Breast epithelium (tissue), 4 donors: ENCODE results near the gene RAB24. TPM values are rescaled to one million over a fixed set of nuclear protein-coding genes. Genes with fewer than 3 reads are reported as not detected.

ENCODE experiments used
- DNase-seq, 2 donors: peaks; one replicate each; pipeline ENCODE4 v3.0.0-alpha.2; 2019; ENCODE audit warnings: low spot score in 2 of 2
- H3K27ac ChIP-seq, 2 donors: fragments of 200-600 bp; sonication (generic) in 1 of 2; one replicate each; pipeline ENCODE4 v1.5.1; 2016 to 2019; ENCODE audit warnings: mild to moderate bottlenecking in 1 of 2
- H3K27me3 ChIP-seq, 2 donors: fragments of 200-600 bp; sonication (generic) in 1 of 2; one replicate each; pipeline versions ENCODE4 v1.5.1 to v1.6.0; 2017 to 2019; ENCODE audit warnings: control low read depth in 1 of 2, mild to moderate bottlenecking in 1 of 2
- H3K36me3 ChIP-seq: fragments of 200-600 bp; one replicate; pipeline ENCODE4 v1.5.1; 2019
- H3K4me1 ChIP-seq, 2 donors: fragments of 200-600 bp; sonication (generic); one replicate each; pipeline ENCODE4 v1.5.1; 2016 to 2019; ENCODE audit warnings: control low read depth in 1 of 2
- H3K4me3 ChIP-seq, 3 donors: fragments of 200-600 bp; sonication (generic); 1 replicate in 2 of 3; 2 replicates in 1 of 3; pipeline ENCODE4 v1.5.1; 2016 to 2019; ENCODE audit warnings: mild to moderate bottlenecking in 3 of 3, moderate library complexity in 2 of 3
- H3K9me3 ChIP-seq, 2 donors: fragments of 200-600 bp; sonication (generic) in 1 of 2; one replicate each; pipeline ENCODE4 v1.5.1; 2016 to 2019; ENCODE audit warnings: control low read depth in 1 of 2
- POLR2A ChIP-seq: fragments of 450-650 bp; IDR thresholded peaks from one replicate; pipeline ENCODE4 v1.6.1; 2016; ENCODE audit warnings: antibody characterized with exemption, mild to moderate bottlenecking, moderate library complexity
- POLR2AphosphoS5 ChIP-seq, 3 donors: sonication (generic); formaldehyde crosslinking; IDR thresholded peaks; one replicate each; pipeline ENCODE4 v1.6.1; 2017; ENCODE audit warnings: antibody characterized with exemption in 3 of 3
- intact Hi-C: fragments of 100-400 bp; cut with DNase I; formaldehyde crosslinking; loops from one replicate; pipeline ENCODE4 v1.15.1; 2023; ENCODE audit warnings: low total_unique reads
- total RNA-seq, 3 donors: library from RNA; depleted of rRNA; stranded (reverse); fragments of >200 nt; gene quantifications; one replicate each; pipeline ENCODE4 v1.1.0, GENCODE V29; 2016
- TF ChIP-seq, protein P1 (sequence below), 3 donors: fragments of 450-650 bp; IDR thresholded peaks; one replicate each; pipeline ENCODE4 v1.5.1; 2016 to 2017; ENCODE audit warnings: antibody characterized with exemption in 3 of 3, mild to moderate bottlenecking in 3 of 3, moderate library complexity in 3 of 3

The RAB24 gene
- total RNA-seq: 10 to 100 TPM; 21.4 to 62.9 (median 36.0) TPM

- peak; percentile 84 to 91 for DNase-seq
- Histone ChIP-seq H3K9me3 (no peaks in the 10 kb centered on the region), H3K27ac (peak within 1 kb of the TSS; percentile 85 to 90), H3K27me3 (no peaks in the 10 kb centered on the region), H3K4me3 (peak within 1 kb of the TSS; percentile 89 to 94 (median 90)), H3K36me3 (no peaks in the 10 kb centered on the region), H3K4me1 (peaks cover 16 to 36% of the 10 kb centered on the region in 2 donors)
- TF ChIP-seq POLR2A (peak; percentile 62), POLR2AphosphoS5 (IDR thresholded peaks at IDR 0.05) (peak; percentile 70 to 92 (median 76))
- TF ChIP-seq, protein P1, sequence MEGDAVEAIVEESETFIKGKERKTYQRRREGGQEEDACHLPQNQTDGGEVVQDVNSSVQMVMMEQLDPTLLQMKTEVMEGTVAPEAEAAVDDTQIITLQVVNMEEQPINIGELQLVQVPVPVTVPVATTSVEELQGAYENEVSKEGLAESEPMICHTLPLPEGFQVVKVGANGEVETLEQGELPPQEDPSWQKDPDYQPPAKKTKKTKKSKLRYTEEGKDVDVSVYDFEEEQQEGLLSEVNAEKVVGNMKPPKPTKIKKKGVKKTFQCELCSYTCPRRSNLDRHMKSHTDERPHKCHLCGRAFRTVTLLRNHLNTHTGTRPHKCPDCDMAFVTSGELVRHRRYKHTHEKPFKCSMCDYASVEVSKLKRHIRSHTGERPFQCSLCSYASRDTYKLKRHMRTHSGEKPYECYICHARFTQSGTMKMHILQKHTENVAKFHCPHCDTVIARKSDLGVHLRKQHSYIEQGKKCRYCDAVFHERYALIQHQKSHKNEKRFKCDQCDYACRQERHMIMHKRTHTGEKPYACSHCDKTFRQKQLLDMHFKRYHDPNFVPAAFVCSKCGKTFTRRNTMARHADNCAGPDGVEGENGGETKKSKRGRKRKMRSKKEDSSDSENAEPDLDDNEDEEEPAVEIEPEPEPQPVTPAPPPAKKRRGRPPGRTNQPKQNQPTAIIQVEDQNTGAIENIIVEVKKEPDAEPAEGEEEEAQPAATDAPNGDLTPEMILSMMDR (IDR thresholded peaks at IDR 0.05): peak in 1 of 3 donors; percentile 23
- intact Hi-C loops: no loop called here
Observed at GRCh38 chr5:177303121-177303924, at the start of gene RAB24, which contains the start of gene PRELID1. Gene RAB24 (minus strand): TSS chr5:177303719. CDS start chr5:177303288, 431 bp downstream. Gene PRELID1 (plus strand): TSS chr5:177303799. CDS start chr5:177303986, 187 bp downstream.

DNA sequence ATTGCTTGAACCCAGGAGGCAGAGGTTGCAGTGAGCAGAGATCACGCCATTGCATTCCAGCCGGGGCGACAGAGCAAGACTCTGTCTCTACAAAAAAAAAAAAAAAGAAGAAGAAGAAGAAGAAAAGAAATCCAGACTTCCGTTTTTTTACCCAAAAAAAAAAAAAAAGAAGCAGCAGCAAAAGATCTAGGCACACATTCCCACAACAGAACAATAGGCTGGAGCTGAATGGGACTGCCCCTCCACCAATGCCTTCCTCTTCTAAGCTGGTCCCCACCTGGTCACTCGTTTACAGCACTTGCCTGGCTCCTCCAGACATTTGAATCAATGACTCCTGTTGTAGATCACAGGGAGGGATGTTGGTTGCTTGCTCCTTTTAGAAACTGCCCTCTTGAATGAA is 49.6 kb upstream of the RAB24 start:
- intact Hi-C loops: no loop called here
- no peaks in the 10 kb centered on the region for H3K27me3 ChIP-seq
- peaks cover 2% of the 10 kb centered on the region for H3K36me3 ChIP-seq
- H3K4me3 ChIP-seq: no peak overlapping the region
- peaks cover 9 to 22% of the 10 kb centered on the region in 2 donors for H3K4me1 ChIP-seq
- no peaks in the 10 kb centered on the region for H3K9me3 ChIP-seq
- DNase-seq: no peak
- TF ChIP-seq, protein P1 (IDR thresholded peaks at IDR 0.05): no peak
- no peak for TF ChIP-seq POLR2AphosphoS5 (IDR thresholded peaks at IDR 0.05)
- no peak overlapping the region for H3K27ac ChIP-seq

DNA sequence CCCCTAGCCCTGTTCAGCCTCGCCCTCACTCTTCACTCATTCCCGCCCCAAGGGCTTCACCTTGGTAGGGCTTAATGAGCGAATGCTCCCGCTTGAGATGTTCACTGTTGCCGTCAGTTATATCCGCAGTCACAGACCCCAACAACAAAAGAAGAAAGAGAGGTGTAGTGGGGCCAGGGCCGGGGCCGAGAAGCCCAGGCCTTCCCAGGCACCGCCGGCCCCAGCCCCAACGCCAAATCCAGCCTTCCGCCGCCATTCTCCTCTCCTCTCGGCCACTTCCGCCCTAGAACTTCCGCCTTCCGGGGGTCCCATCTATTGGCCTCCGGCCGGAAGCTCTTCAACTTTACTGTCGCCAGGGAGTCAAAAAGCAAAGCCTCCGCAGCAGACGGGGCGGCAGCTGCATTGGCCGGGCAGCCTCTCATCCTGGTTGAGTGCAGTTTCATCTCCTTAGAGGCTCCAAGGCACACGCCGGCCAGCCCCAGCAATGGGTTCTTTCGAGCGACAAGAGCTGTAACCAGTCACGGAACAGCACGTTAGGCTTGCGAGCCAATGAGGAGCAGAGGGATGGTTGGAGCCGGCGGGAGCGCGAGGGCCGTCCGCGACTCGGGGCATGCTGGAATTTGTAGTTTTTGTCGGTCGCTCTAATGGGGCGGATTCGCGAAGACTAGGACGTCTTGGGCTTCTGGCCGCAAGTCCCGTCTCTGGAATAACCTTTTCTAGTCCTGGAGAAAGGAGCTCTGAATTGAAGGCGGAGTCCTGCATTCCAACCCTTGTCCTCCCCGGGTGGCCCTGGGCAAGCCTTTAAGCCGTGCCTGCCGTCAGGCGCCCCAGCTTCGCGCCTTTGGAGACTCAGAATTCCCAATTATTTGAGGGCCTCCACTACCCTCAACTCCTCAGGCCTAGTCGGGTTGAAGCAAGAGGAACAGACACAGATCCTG is 48.1 kb upstream of the RAB24 start, which contains the start of gene LMAN2:
Gene LMAN2 (minus strand): TSS at position 277 of the 938 bp plus-strand sequence. CDS start 21 bp downstream, at position 256.
- Histone ChIP-seq H3K4me1 (peaks cover 4 to 19% of the 10 kb centered on the region in 2 donors), H3K9me3 (no peaks in the 10 kb centered on the region), H3K27ac (peak within 1 kb of the TSS; percentile 89 to 90), H3K4me3 (peak within 1 kb of the TSS; percentile 85 to 96 (median 86)), H3K36me3 (peaks cover 2% of the 10 kb centered on the region), H3K27me3 (no peaks in the 10 kb centered on the region)
- TF ChIP-seq, protein P1 (IDR thresholded peaks at IDR 0.05): no peak
- TF ChIP-seq POLR2A (no peak), POLR2AphosphoS5 (IDR thresholded peaks at IDR 0.05) (peak; percentile 71 to 90 (median 83))
- peak; percentile 90 to 91 for DNase-seq
- intact Hi-C loops: no loop called here

DNA sequence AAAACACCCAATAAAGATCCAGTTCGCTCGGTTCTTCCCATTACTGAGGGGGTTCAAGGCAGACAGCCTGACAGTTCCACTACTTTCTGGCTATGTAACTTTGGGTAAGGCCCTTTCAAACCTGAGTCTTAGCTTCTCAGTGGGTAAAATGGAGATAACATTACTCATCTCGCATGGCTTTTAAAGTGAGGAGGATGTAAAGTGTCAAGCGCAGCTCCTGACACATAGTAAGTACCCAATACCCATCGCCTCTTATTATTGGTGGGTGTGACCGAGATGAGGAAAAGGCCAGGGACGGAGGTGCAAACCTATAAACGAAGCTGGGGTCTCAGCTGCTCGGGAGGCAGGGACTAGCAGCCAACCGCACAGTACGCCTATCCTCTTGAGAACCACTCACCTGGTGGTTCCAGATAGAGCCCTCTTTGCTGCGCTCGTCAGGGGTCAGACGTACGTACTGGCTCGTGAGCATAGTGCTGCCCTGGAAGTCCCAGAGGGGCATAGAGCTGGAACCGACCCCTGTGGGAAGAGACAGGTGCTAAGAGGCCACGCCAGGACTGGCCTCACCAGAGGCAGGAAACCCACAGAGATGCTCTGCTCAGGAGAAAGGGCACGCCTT is 47.4 kb upstream of the RAB24 start:
- intact Hi-C loops: no loop called here
- peaks cover 4 to 19% of the 10 kb centered on the region in 2 donors for H3K4me1 ChIP-seq

More for the DNA sequence above, 47.4 kb upstream of the RAB24 start:
- TF ChIP-seq, protein P1 (IDR thresholded peaks at IDR 0.05): no peak
- no peak for TF ChIP-seq POLR2AphosphoS5 (IDR thresholded peaks at IDR 0.05)
- TF ChIP-seq POLR2A: no peak
- H3K4me3 ChIP-seq: peak overlapping the region; percentile 85 to 96 (median 86)
- DNase-seq: no peak
- H3K27me3 ChIP-seq: no peaks in the 10 kb centered on the region
- H3K9me3 ChIP-seq: no peaks in the 10 kb centered on the region
- peaks cover 2% of the 10 kb centered on the region for H3K36me3 ChIP-seq
- H3K27ac ChIP-seq: peak overlapping the region; percentile 89 to 90
